H1 (cell line): ENCODE results near the gene RPL31. TPM values are rescaled to one million over a fixed set of nuclear protein-coding genes. Genes with fewer than 3 reads are reported as not detected.

Source experiments
- ATF3 ChIP-seq: IDR thresholded peaks from 2 replicates; pipeline ENCODE4 v1.6.1; 2011; ENCODE audit warnings: low read depth, mild to moderate bottlenecking, low read length; ENCODE audit not compliant: insufficient read depth
- polyA plus RNA-seq, 7 experiments: library from polyadenylated mRNA; depleted of rRNA in 3 of 7; stranded (reverse) in 5 of 7; unstranded in 2 of 7; fragments of >200 nt in 5 of 7; fragments of 200-250 nt in 2 of 7; gene quantifications; 1 replicate in 5 of 7; 2 replicates in 1 of 7; 4 replicates in 1 of 7; pipeline versions ENCODE4 v1.2.1 to v1.2.3, GENCODE V29; 2011 to 2013; ENCODE audit warnings: missing spikeins in 2 of 7, mixed read lengths in 2 of 7
- total RNA-seq: library from RNA; stranded (reverse); fragmentation: NEBNext Ultra II Directional; extraction: Animal tissue kit (Norgen Biotek cat#: 25700); gene quantifications from 2 replicates; pipeline ENCODE4 v1.2.1, GENCODE V29; 2021

Gene RPL31
- total and polyA plus RNA-seq, 2 of the 8 experiments (the other 6 are each of a cell fraction or from before 2014, with no cell fraction given), result 1,463 to 1,722 TPM

- no peak for TF ChIP-seq ATF3
These were observed 28.9 kb downstream of the RPL31 start (continued) for GRCh38 chr2:101030866-101031554.
